Cardiac fibroblast (primary cell): ENCODE results near the gene LRRC30.

ENCODE experiments used
- DNase-seq, 2 donors: peaks; one replicate each; pipeline versions ENCODE4 v3.0.0 to v3.0.0-alpha.2; 2010; ENCODE audit warnings: low read depth in 2 of 2
- H3K4me3 ChIP-seq, 2 donors: replicated peaks in 1 of 2; 1 replicate in 1 of 2; 2 replicates in 1 of 2; pipeline ENCODE4 v1.5.1; 2011; ENCODE audit warnings: low read depth in 2 of 2, low read length in 2 of 2, mild to moderate bottlenecking in 2 of 2, moderate library complexity in 1 of 2
- TF ChIP-seq, protein P1 (sequence below): IDR thresholded peaks from one replicate; pipeline ENCODE4 v1.5.1; 2011; ENCODE audit warnings: low read depth, mild to moderate bottlenecking, low read length, inconsistent platforms

Gene LRRC30

DNA sequence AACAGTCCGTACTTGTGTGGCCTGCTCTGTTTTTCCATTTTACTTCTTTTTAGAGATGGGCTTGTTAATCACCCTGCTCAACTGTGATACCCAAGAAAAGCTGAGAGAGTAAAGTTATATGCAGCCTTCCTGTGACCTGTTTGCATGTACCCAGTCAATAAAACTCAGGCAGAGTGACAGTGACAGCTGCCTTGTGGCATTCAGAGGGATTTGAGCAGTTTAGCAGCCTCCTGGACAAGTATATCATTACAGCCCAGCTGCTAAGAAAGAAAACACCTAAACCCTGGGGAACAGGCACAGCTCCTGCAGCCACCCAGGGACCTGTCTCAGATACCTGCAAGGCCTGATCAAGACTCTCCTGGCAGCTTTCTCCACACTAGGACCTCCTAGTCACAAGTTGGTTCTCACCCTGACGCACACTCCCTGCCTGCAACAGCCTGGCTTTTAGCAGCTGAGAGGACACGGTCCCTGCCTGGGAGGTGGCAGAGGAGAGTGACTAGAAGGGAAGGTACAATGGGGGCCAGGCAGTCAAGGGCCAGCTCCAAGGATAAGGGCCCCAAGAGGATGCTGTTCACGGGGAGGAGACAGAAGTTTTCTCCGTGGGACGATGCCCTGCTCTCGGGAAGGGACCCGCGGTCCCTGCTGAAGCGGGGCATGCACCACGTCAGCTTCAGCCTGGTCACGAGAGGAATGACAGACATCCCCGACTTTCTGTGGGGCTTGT is at the start of gene LRRC30:
Gene LRRC30, plus strand, starts transcription at position 464 of the 724 bp plus-strand sequence. Its CDS starts 50 bp downstream, at position 514.
- DNase-seq: no peak
- TF ChIP-seq, protein P1, sequence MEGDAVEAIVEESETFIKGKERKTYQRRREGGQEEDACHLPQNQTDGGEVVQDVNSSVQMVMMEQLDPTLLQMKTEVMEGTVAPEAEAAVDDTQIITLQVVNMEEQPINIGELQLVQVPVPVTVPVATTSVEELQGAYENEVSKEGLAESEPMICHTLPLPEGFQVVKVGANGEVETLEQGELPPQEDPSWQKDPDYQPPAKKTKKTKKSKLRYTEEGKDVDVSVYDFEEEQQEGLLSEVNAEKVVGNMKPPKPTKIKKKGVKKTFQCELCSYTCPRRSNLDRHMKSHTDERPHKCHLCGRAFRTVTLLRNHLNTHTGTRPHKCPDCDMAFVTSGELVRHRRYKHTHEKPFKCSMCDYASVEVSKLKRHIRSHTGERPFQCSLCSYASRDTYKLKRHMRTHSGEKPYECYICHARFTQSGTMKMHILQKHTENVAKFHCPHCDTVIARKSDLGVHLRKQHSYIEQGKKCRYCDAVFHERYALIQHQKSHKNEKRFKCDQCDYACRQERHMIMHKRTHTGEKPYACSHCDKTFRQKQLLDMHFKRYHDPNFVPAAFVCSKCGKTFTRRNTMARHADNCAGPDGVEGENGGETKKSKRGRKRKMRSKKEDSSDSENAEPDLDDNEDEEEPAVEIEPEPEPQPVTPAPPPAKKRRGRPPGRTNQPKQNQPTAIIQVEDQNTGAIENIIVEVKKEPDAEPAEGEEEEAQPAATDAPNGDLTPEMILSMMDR: no peak

DNA sequence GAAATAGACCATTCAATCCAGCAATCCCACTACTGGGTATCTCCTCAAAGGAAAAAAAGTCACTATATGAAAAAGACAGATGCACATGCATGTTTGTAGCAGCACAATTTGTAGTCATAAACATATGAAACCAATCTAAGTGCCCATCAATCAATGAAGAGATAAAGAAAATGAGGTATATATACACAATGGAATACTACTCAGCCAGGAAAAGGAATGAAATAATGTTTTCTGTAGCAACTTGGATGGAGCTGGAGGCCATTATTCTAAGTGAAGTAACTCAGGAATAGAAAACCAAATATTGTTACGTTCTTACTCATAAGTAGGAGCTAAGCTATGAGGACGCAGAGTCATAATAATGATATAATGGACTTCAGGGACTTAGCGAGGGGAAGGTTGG is 45.2 kb upstream of the LRRC30 start:
- H3K4me3 ChIP-seq: no peak overlapping the region
- DNase-seq: no peak
- TF ChIP-seq, protein P1: no peak

More for the DNA sequence above, at the start of gene LRRC30:
- H3K4me3 ChIP-seq: no peak within 1 kb of the TSS

DNA sequence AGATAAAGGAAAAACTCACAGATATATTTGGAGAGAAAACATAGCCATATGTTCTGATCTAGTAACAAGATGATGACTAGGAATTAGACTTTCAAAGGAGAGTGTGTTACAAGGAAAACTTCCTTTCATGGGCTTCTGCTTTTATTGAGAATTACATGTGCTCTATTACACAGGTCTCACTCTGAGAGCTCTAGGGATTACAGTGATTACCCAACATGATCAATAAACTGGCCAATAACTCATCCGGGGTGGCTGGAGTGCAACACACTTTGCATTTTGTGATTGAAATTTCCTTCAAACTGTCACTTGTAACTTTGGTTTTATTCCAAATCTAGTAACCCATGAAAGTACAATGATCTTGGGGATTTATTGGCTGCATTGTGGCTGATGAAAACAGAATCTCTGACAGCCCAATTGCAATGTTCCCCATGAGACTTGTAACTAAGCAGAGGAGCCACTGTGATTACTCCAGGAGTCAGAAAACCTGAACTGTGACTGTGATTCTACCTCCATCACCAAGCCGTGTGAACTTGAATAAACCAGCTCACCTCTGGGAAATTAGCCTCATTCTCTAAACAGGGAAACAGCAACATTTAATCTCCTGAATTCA is 40.2 kb upstream of the LRRC30 start:
- no peak overlapping the region for H3K4me3 ChIP-seq
- TF ChIP-seq, protein P1: no peak
- DNase-seq: no peak

DNA sequence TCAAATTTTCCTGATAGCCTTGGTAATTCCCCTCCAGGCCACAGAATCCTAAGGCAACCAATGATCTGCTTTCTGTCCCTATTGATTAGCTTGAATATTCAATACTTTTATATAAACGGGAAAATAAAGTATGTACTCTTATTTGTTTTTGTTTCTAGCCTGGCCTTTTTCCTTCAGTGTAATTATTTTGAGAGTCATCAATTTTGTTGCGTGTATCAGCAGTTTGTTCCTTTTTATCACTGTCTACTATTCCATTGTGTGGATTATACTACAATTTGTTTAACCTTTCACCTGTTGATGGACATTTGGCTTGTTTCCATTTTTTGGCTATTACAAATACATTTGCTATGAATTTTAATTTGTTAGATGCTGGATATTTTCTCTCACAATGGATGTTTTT is 39.2 kb upstream of the LRRC30 start:
- TF ChIP-seq, protein P1: no peak
- H3K4me3 ChIP-seq: no peak overlapping the region
- no peak for DNase-seq

DNA sequence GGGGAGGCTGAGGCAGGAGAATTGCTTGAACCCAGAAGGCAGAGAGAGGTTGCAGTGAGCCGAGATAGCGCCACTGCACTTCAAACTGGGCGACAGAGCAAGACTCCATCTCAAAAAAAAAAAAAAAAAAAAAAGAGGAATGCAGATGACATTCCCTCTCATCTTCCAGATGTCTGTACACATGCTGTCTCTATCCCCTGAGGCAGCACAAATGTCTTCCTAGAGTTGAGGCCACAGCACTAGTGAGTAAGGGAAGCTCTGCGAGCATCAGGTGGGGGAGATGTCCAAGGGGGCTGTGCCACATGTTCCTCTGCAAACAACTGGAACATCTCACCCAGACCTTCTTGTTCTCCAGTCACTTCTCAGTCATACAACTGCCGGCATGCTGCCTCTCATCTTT is 35.6 kb upstream of the LRRC30 start:
- TF ChIP-seq, protein P1: no peak
- DNase-seq: no peak
- H3K4me3 ChIP-seq: no peak overlapping the region

DNA sequence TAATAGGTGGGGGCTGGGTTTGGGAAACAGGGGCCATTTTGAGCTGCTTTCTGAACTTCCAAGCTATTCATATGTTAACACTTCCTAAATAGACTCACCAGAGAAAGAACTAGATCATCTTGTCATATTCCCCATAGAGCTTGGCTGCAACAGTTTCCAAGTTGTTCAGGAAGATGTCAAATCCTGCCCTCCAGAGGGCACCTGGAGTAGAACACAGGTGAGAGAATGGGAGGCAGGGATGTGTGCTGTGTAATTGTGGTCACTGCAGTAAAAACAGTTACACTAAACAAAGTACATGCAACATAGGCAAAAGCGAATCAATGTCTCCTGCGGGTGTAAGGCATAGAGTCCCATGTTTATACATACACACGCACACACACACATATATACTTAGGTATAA is 34.5 kb upstream of the LRRC30 start:
- TF ChIP-seq, protein P1: no peak
- DNase-seq: no peak
- H3K4me3 ChIP-seq: no peak overlapping the region
